Measurements from ENCODE around the gene NCF2.

The NCF2 gene

DNA sequence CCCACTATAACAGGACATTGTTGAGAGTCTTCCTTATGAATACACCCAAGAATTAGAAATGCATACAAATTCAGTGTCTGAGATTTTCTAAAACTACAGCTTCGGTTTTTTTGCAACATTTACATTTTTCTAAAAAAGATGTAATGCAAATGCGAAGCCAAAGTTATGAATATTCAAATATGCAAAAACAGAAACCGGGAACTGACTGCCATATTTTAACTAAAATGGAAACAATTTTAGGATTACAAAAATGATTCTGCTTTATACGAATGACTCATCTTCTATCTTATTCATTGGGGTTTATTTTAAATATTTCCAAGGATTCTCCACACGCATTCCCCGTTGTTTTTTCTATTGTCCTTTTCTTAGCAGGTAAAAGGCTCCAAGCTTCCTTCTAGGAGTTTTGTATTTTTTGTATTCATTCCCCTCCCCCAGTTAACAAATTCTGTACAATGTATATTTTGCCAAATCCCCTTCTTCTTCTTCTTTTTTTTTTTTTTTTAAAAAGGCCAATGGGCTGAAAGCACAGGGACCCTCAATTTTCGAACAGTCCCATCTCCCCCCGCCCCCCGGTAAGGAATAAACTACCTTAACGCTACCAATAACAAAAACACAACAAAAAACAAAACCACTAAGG, 44.3 kb upstream of the NCF2 start:
- Histone ChIP-seq H3F3A (ENCODE audit: insufficient read depth) (peaks cover 22% of the 10 kb centered on the region), H3K9ac (ENCODE audit: low read length) (peak overlapping the region; percentile 91), H3K4me2 (ENCODE audit: low read depth, low read length, poor library complexity, severe bottlenecking) (peak overlapping the region; percentile 80), H3K27me3 (ENCODE audit: low read length) (no peaks in the 10 kb centered on the region), H3K9me2 (replicated peaks; ENCODE audit: insufficient read depth, low read length) (no peaks in the 10 kb centered on the region), H3K4me3 (ENCODE audit: insufficient read depth, low read length, poor library complexity, severe bottlenecking) (peak overlapping the region; percentile 99), H3K36me3 (ENCODE audit: low read length) (peaks cover 26% of the 10 kb centered on the region), H3K9me3 (ENCODE audit: insufficient read depth, low read length) (no peaks in the 10 kb centered on the region), H2AFZ (ENCODE audit: low read depth, low read length, severe bottlenecking) (no peak overlapping the region), H3K79me2 (ENCODE audit: insufficient read depth, low read length) (peaks cover 40% of the 10 kb centered on the region), H3K27ac (ENCODE audit: low read depth, low read length) (peak overlapping the region; percentile 79), H4K20me1 (ENCODE audit: low read depth, low read length) (peaks cover 28% of the 10 kb centered on the region)
- TF ChIP-seq EZH2phosphoT487 (conservative IDR thresholded peaks at IDR 0.05; ENCODE audit: low read length) (no peak), CTCF (IDR thresholded peaks at IDR 0.05; ENCODE audit: insufficient read depth, low read length, poor library complexity, severe bottlenecking) (no peak)

DNA sequence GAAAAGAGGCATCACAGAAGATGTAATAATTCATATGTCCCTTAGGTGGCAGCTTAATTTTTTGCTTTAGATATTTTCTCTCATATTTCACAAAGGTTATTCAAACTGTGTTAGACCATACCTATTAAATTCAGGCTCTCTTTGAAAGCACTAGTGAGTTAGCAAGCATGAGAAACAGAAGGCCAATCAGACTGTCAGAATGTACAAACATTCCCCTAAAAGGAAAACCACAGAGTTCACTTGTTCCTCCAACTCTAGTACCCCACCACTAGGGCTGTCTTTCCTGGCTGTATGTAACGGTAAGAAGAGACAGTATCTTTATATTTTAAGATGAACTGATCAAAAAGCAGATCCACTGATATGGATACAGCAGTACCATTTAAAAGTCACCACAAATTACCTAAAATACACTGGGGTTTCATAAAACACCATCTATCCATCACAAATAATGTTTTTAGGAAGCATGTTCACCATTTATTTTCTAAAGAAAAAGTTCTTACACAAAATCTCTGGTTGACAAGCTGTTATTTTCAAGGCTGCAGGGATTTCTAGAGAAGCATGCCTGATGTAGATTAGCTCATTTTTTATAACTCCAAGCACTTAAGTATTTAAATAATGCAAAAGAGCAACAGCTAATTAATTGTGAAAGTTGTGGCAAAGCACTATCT, 43.6 kb upstream of the NCF2 start:
- H3K36me3 ChIP-seq (ENCODE audit: low read length): peaks cover 34% of the 10 kb centered on the region
- peak overlapping the region; percentile 79 for H3K27ac ChIP-seq (ENCODE audit: low read depth, low read length)
- no peak for TF ChIP-seq EZH2phosphoT487 (conservative IDR thresholded peaks at IDR 0.05; ENCODE audit: low read length)
- peak; percentile 45 for TF ChIP-seq CTCF (IDR thresholded peaks at IDR 0.05; ENCODE audit: insufficient read depth, low read length, poor library complexity, severe bottlenecking)
- peaks cover 30% of the 10 kb centered on the region for H4K20me1 ChIP-seq (ENCODE audit: low read depth, low read length)
- H3K4me3 ChIP-seq (ENCODE audit: insufficient read depth, low read length, poor library complexity, severe bottlenecking): peak overlapping the region; percentile 99
- peaks cover 44% of the 10 kb centered on the region for H3K79me2 ChIP-seq (ENCODE audit: insufficient read depth, low read length)
- no peaks in the 10 kb centered on the region for H3K9me3 ChIP-seq (ENCODE audit: insufficient read depth, low read length)
- peaks cover 25% of the 10 kb centered on the region for H3F3A ChIP-seq (ENCODE audit: insufficient read depth)
- no peaks in the 10 kb centered on the region for H3K9me2 ChIP-seq (replicated peaks; ENCODE audit: insufficient read depth, low read length)
- peak overlapping the region; percentile 91 for H3K9ac ChIP-seq (ENCODE audit: low read length)
- no peak overlapping the region for H2AFZ ChIP-seq (ENCODE audit: low read depth, low read length, severe bottlenecking)
- peak overlapping the region; percentile 80 for H3K4me2 ChIP-seq (ENCODE audit: low read depth, low read length, poor library complexity, severe bottlenecking)
- no peaks in the 10 kb centered on the region for H3K27me3 ChIP-seq (ENCODE audit: low read length)

DNA sequence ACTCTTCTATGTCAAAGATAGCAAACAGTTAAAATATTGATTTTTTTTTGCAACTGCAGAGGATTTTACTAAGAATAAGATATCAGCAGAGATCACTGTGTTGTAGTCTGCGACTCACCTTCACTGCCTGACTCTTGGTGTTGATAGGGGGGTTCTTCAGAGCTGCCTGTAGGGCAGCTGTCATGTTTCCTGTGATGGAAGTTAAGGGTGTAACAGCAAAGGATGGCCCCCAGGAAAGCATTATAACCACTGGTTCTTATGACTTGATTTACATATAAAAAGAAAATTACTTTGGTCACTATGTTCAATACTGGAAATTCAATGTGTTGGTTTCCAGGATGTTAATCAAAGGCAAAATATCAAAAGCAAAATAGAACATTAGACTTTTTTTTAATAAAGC, 42.7 kb upstream of the NCF2 start:
- Histone ChIP-seq H3K36me3 (ENCODE audit: low read length) (peaks cover 40% of the 10 kb centered on the region), H3K4me2 (ENCODE audit: low read depth, low read length, poor library complexity, severe bottlenecking) (peak overlapping the region; percentile 80), H3K9me2 (replicated peaks; ENCODE audit: insufficient read depth, low read length) (no peaks in the 10 kb centered on the region), H3K27me3 (ENCODE audit: low read length) (no peaks in the 10 kb centered on the region), H3F3A (ENCODE audit: insufficient read depth) (peaks cover 25% of the 10 kb centered on the region), H4K20me1 (ENCODE audit: low read depth, low read length) (peaks cover 30% of the 10 kb centered on the region), H2AFZ (ENCODE audit: low read depth, low read length, severe bottlenecking) (no peak overlapping the region), H3K4me3 (ENCODE audit: insufficient read depth, low read length, poor library complexity, severe bottlenecking) (peak overlapping the region; percentile 99), H3K9ac (ENCODE audit: low read length) (peak overlapping the region; percentile 91), H3K9me3 (ENCODE audit: insufficient read depth, low read length) (no peaks in the 10 kb centered on the region), H3K27ac (ENCODE audit: low read depth, low read length) (peak overlapping the region; percentile 79; the same call in 1 of the 2 replicates), H3K79me2 (ENCODE audit: insufficient read depth, low read length) (peaks cover 44% of the 10 kb centered on the region)
- TF ChIP-seq CTCF (IDR thresholded peaks at IDR 0.05; ENCODE audit: insufficient read depth, low read length, poor library complexity, severe bottlenecking) (no peak), EZH2phosphoT487 (conservative IDR thresholded peaks at IDR 0.05; ENCODE audit: low read length) (no peak)

Data from SU-DHL-6 (cell line).